ENCODE results near the gene PCNT. TPM values are rescaled to one million over a fixed set of nuclear protein-coding genes. Genes with fewer than 3 reads are reported as not detected.
A peak's percentile ranks its signal among the peaks of the same experiment; 100 is the strongest.
"Not testable (repeated sequence)": the region's sequence is repeated elsewhere in the genome, so short reads cannot be mapped to it uniquely, and the experiment has no call there.

PCNT gene
- total RNA-seq, 2 donors from 2014 or later = 24.0 to 30.5 TPM

DNA sequence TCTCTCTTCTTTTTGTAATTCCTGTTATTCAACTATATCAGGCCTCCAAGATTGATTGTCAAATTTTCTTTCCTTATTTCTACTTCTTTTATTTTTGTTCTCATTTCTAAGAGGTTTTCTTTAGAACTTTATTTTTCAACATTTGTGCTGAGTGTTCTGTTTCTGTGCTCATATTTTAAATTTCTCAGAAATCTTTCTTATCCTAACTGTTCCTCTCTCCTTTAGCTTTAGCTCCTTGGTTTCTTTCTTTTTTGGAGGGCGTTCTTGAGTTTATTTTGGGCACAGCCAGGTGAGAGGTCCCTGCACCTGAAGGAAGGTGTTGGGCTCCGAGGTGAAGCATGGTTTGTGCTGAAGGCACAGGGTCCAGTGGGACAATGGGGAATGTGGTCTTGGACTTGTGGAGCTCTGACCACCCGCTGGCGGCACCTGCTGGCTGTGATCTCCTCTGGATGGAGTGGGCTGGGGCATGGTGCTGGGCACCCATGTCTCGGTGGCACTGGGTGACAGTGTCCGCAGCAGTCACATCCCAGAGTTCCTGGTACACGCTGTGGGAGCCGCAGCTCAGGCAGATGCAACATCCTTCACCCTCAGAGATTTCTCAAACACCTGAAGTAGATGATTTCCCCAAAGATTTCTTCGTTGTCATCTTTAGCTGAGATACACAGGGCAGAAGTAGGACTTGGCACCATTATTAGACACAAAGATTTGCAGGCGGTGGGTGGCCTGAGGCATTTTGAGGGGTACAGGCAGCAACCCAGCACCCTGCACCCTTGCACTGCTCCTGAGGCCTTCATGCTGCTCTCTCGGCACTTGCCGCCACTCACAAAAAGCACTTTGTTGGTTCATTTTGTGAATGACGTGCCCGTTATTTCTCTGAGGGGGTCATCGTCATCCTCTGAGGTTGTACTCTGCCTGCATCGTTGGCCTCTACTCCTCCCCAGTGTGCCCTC, 96.6 kb downstream of the PCNT start:
- intact Hi-C loops (cut with DNase I) = no loop called here
- DNase-seq (ENCODE audit: low spot score) = peak; percentile 55

- intact Hi-C loops (cut with DNase I) = no loop called here
- DNase-seq (ENCODE audit: low spot score) = no peak
These were observed 97.3 kb downstream of the PCNT start for GRCh38 chr21:46421191-46421750.

- DNase-seq (ENCODE audit: low spot score) = peak; percentile 42
- intact Hi-C loops (cut with DNase I) = no loop called here
These were observed 98.0 kb downstream of the PCNT start for GRCh38 chr21:46421756-46422555.

- intact Hi-C loops (cut with DNase I) = no loop called here
- DNase-seq (ENCODE audit: low spot score) = peak; percentile 36
These were observed 98.8 kb downstream of the PCNT start for GRCh38 chr21:46422636-46423241.

DNA sequence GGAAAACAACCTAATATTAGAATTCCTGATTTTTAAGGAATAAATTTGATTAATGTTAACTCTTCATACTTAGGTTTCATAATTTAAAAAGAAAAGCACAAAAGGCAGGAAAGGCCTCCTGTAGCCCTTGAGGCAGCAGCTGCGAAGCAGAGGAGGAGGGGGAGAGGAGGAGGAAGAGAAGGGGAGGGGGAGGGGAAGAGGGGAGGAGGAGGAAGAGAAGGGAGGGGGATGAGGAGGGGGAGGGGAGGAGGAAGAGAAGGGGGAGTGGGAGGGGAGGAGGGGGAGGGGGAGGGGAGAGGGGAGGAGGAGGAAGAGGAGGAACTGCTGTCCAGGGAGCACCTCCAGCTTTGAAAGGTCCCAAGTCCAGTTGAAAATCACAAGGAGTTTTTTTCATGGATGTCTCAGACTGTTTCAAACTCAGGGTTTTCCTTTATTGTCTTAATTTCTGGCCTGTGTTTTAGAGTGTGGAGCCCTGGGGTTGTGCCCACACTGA, 99.6 kb downstream of the PCNT start:
- intact Hi-C loops (cut with DNase I) = no loop called here
- DNase-seq (ENCODE audit: low spot score) = no peak

GRCh38 chr21:46424039-46424591, 100.2 kb downstream of the PCNT start:
- intact Hi-C loops (cut with DNase I) = no loop called here
- DNase-seq (ENCODE audit: low spot score) = no peak

DNA sequence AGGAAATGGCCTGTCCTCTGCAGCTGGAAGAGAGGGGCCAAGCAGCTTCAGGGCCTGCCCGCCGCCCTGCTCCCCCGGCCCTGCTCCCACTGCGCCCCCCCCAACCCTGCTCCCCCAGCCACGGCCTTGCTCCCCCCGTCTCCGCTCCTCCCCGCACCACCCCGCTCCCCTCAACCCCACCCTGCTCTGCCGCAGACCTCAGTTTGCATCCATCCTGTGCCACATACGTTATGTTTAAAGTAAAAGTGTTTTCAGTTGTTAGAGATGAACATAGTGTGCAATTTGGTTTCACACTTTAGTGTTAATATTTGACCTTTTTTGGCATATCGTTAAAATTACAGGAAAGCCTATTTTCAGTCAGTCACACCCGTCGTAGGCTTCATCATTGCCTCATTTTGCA, 100.7 kb downstream of the PCNT start:
- no peak for DNase-seq (ENCODE audit: low spot score)
- intact Hi-C loops (cut with DNase I) = no loop called here

- intact Hi-C loops (cut with DNase I) = no loop called here
- no peak for DNase-seq (ENCODE audit: low spot score)
These were observed 101.1 kb downstream of the PCNT start for GRCh38 chr21:46425041-46425440.

DNA sequence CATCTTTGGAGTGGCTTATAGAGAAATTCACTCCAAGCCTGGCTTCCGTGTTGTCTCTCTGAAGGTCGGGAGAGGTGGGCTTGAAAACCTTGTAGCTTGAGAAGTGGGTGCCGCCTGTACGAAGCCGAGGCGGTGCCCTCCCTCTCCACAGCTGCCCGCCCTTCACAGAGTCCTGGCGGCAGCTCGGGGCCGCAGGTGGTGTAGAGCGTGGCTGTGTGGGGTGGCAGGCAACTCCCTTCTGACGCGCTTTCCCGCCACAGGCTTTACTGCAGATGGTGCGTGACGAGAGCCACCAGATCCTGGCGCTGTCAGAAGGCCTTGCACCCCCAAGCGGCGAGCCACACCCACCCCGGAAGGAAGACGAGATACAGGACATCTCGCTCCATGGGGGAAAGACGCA, 101.6 kb downstream of the PCNT start:
- DNase-seq (ENCODE audit: low spot score) = no peak
- intact Hi-C loops (cut with DNase I) = no loop called here

DNA sequence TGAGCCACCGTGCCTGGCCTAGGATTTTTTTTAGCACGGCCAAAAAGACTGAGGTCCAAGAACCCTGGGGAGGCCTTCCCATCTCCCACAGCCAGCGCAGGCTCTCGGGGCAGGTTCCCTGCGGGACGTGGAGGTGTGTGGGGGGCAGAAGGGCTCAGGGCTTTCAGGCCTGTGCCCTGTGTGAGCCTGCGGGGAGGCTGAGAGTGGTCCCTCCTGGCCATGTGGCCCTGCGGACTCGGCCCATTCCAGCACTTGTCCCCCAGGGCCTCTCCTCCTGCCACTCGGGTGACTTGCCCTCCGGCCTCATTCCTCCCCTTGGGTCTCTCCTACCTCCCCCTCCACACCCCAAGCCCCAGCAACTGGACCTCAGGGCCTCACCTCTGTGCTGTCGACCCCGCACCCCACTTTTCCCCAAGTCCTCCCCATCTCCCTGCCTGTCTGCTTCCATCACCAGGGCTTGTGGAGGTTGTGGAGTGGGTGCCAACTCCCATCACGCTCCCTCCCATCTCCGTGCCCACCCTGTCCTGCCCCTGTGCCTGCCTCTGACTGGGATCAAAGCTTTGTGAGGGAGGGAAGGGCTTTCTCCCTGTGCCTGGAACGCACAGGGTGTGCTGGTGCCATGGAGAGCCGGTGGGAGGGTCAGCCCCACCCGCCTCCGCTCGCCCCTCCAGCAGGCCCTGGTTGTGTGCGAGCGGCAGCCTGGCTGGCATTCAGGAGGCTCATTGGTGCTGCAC, 102.5 kb downstream of the PCNT start:
- no peak for DNase-seq (ENCODE audit: low spot score)
- intact Hi-C loops (cut with DNase I) = no loop called here

GRCh38 chr21:46427516-46427915, 103.6 kb downstream of the PCNT start:
- intact Hi-C loops (cut with DNase I) = no loop called here
- DNase-seq (ENCODE audit: low spot score) = no peak

DNA sequence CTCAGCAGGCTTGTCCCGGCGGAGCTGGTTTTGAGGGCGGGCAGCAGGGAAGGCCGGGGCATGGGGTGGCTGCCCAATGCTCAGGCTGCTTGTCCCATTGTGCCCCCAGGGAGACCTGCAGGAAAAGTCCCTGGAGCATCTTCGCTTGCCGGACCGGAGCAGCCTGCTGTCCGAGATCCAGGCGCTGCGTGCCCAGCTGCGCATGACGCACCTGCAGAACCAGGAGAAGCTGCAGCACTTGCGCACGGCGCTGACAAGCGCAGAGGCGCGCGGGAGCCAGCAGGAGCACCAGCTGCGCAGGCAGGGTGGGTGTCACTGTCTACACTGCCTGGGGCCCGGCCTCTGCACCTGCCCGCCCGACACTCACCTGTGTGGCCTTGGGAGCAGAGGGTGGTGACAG, 104.3 kb downstream of the PCNT start:
- DNase-seq (ENCODE audit: low spot score) = no peak
- intact Hi-C loops (cut with DNase I) = no loop called here

- intact Hi-C loops (cut with DNase I) = no loop called here
- DNase-seq (ENCODE audit: low spot score) = no peak
These were observed 105.2 kb downstream of the PCNT start for GRCh38 chr21:46428987-46429710.

GRCh38 chr21:46429754-46430681, 106.1 kb downstream of the PCNT start:
- intact Hi-C loops (cut with DNase I) = no loop called here
- no peak for DNase-seq (ENCODE audit: low spot score)

DNA sequence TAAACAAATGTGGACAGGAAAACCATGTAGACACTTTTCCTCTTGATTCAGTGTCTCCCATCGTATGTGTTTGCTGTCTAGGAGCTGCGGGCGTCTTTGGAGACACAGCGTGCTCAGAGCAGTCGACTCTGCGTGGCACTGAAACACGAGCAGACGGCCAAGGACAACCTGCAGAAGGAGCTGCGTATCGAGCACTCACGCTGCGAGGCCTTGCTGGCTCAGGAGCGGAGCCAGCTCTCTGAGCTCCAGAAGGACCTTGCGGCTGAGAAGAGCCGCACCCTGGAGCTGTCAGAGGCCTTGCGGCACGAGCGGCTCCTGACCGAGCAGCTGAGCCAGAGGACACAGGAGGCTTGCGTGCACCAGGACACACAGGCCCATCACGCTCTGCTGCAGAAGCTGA, 107.5 kb downstream of the PCNT start:
- DNase-seq (ENCODE audit: low spot score) = no peak
- intact Hi-C loops (cut with DNase I) = no loop called here

DNA sequence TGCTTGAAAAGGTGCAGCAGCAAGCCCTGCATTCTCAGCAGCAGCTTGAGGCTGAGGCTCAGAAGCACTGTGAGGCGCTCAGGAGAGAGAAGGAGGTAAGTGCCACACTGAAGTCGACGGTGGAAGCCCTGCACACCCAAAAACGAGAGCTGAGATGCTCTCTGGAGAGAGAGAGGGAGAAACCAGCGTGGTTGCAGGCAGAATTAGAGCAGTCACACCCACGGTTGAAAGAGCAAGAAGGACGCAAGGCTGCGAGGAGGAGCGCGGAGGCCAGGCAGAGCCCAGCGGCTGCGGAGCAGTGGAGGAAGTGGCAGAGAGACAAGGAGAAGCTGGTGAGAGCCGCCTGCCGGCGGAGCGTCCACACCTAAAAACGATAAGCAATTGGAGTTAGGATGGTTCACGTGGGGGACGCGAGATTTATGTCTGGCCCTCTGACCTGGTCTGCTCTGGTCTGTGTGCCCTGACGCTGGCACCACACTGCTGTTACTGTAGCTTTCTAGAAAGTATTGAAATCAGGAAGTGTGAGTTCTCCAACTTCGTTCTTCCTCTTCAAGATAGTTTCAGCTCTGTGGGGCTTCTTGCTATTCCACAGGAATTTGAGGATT, 108.0 kb downstream of the PCNT start:
- DNase-seq (ENCODE audit: low spot score) = no peak

DNA sequence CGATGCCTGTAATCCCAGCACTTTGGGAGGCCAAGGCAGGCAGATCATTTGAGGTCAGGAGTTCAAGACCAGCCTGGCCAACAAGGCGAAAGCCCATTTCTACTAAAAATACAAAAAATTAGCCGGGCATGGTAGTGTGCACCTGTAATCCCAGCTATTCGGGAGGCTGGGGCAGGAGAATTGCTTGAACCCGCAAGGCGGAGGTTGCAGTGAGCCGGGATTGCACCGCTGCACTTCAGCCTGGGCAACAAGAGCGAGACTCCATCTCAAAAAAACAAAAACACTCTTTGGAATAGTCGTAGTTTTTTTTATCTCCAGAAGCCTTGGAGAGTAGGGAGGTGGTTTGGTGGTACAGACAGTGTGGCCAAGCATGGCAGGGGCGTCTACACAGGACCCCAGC, 109.2 kb downstream of the PCNT start:
- intact Hi-C loops (cut with DNase I) = not testable (repeated sequence)

More for the DNA sequence above, 108.0 kb downstream of the PCNT start:
- intact Hi-C loops (cut with DNase I) = no loop called here

More for the DNA sequence above, 109.2 kb downstream of the PCNT start:
- not testable (repeated sequence) for DNase-seq (ENCODE audit: low spot score)

All from posterior vena cava (tissue), 2 donors.